ENCODE measurements around the gene APBB2. TPM values are rescaled to one million over a fixed set of nuclear protein-coding genes. Genes with fewer than 3 reads are reported as not detected.

The APBB2 gene
- total and polyA plus RNA-seq, 11 donors: 8.6 to 39.1 (median 26.7) TPM

DNA sequence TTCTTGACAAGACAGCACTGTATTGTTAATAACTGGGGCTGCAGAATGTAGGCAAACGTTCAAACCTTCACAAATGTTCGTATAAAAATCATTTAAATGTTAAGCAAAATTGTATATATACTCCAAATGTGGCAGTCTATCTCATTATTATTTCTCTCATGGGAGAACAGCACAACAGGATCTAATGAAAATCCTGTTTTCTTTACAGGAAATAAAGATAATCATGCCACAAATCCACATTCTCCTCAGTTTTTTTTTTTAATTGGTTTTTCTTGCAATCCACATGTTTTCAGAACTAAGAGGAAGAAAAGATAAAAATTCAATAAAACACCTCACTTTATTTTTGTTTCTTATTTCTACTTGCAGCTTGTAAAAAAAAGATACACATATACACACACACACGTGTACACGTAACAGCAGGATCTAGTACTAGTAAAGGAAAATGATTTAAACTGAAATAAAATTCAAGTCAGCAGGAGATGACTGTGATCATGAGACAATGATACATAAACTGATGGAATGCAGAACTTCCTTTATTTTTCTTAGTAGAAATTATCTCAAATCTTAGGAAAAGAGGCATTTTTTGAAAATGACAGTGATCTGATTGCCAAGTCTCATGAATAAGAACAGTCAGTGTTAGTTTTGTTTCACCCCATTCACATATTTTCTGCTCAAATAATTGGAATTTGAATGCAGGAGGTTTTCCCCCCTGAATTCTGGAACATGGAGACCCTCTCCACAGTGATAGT lies 11.3 kb downstream of the APBB2 start:
- H3K27ac ChIP-seq: peak overlapping the region in 9 of 12 donors; percentile 8 to 74 (median 45)
- no peaks in the 10 kb centered on the region for H3K36me3 ChIP-seq
- ATAC-seq: no peak
- no peaks in the 10 kb centered on the region for H3K9me3 ChIP-seq
- no peaks in the 10 kb centered on the region for H3K27me3 ChIP-seq
- H3K4me1 ChIP-seq: peaks cover 0 to 96% (median 50%) of the 10 kb centered on the region in 12 donors
- TF ChIP-seq POLR2A (IDR thresholded peaks at IDR 0.05): no peak
- TF ChIP-seq, protein P1, sequence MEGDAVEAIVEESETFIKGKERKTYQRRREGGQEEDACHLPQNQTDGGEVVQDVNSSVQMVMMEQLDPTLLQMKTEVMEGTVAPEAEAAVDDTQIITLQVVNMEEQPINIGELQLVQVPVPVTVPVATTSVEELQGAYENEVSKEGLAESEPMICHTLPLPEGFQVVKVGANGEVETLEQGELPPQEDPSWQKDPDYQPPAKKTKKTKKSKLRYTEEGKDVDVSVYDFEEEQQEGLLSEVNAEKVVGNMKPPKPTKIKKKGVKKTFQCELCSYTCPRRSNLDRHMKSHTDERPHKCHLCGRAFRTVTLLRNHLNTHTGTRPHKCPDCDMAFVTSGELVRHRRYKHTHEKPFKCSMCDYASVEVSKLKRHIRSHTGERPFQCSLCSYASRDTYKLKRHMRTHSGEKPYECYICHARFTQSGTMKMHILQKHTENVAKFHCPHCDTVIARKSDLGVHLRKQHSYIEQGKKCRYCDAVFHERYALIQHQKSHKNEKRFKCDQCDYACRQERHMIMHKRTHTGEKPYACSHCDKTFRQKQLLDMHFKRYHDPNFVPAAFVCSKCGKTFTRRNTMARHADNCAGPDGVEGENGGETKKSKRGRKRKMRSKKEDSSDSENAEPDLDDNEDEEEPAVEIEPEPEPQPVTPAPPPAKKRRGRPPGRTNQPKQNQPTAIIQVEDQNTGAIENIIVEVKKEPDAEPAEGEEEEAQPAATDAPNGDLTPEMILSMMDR (IDR thresholded peaks at IDR 0.05): no peak
- no peak for DNase-seq
- H3K4me3 ChIP-seq: no peak overlapping the region
- WGBS, 4 donors: 51 to 62% (median 55%) methylated on average over 4 of the region's 4 CpGs
- intact Hi-C loops (cut with DNase I): loop anchor here in 1 of 10 donors (5.0 kb wide), 1 partner anchor 61 kb away; no protein-coding TSS in a partner anchor

DNA sequence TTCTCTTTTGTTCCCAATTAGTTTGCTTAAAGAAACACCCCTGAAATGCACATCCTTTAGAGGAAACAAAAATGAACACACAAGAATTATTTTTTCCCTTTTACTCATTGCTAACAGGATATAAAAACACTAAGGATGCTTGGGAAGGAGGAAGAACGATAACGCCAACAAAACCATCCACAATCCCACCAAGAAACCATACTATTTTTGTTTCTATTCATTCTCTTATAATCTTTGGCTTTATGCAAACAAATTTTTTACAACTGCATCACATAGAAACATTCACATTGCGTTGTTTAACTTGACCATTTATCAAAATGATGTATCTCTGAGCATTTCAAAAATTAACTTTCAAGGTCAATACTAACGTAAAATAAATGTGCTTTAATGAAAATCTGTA lies 12.0 kb downstream of the APBB2 start:
- no peaks in the 10 kb centered on the region for H3K27me3 ChIP-seq
- peaks cover 0 to 98% (median 50%) of the 10 kb centered on the region in 12 donors for H3K4me1 ChIP-seq
- H3K9me3 ChIP-seq: no peaks in the 10 kb centered on the region
- DNase-seq: no peak
- TF ChIP-seq POLR2A (IDR thresholded peaks at IDR 0.05): no peak
- TF ChIP-seq, protein P1 (IDR thresholded peaks at IDR 0.05): no peak
- peak overlapping the region in 8 of 12 donors; percentile 4 to 74 (median 38) for H3K27ac ChIP-seq
- intact Hi-C loops (cut with DNase I): loop anchor here in 1 of 10 donors (5.0 kb wide), 1 partner anchor 60 kb away; no protein-coding TSS in a partner anchor
- 47 to 65% (median 55%) methylated on average over 4 of the region's 4 CpGs for WGBS, 4 donors
- no peak overlapping the region for H3K4me3 ChIP-seq
- H3K36me3 ChIP-seq: no peaks in the 10 kb centered on the region
- no peak for ATAC-seq

DNA sequence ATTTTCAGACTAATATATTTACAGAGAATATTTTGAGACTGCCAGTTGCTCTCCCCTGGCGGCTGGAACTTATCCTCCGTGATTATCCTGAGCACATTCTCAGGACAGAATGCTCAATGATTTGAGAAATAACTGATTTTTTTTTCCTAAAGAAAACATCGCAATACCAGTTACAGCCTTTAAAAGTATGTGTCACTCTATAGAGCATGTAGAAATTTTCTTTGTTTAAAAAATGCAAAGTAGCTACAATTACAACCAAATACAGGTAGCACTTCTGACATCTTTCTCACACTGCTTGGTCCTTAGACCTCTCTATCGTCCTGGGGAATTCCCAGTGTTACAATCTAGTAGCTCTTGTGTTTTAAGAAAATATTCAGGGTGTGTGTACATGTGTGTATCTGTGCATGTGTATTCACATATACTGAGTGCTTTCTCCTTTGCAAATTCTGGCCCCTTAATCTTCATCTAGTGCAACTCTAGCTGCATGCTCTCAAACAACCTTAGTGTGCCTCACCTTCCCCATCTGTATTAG lies 13.8 kb downstream of the APBB2 start:
- Histone ChIP-seq H3K27ac (peak overlapping the region in 1 of 12 donors; percentile 46), H3K4me1 (peaks cover 0 to 90% (median 40%) of the 10 kb centered on the region in 12 donors), H3K4me3 (no peak overlapping the region), H3K27me3 (no peaks in the 10 kb centered on the region), H3K9me3 (no peaks in the 10 kb centered on the region), H3K36me3 (no peaks in the 10 kb centered on the region)
- TF ChIP-seq POLR2A (IDR thresholded peaks at IDR 0.05): no peak
- TF ChIP-seq, protein P1 (IDR thresholded peaks at IDR 0.05): no peak
- intact Hi-C loops (cut with DNase I): loop anchor here in 1 of 10 donors (5.0 kb wide), 1 partner anchor 58 kb away; no protein-coding TSS in a partner anchor
- DNase-seq: no peak
- ATAC-seq: no peak
- 74 to 84% (median 79%) methylated on average over 4 of the region's 4 CpGs for WGBS, 4 donors

DNA sequence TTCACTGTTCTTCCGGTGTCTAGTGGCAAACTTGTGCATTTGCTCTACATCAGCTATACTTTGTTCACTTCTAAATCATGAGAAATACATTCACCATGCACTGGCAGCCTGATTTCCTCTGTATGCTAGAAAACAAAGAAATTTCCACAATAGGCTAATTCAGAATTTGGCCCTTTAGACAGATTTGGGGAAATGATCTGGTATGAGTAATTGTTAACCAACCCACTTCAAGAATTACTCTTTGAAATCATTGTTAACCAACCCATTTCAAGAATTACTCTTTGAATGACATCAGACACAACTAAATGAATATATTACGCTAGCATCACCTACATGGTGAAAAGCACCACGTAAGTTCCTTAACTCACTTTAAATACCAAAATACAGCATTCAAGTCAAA lies 14.6 kb downstream of the APBB2 start:
- DNase-seq (no peak), ATAC-seq (no peak)
- H3K27ac ChIP-seq: peak overlapping the region in 1 of 12 donors; percentile 46
- no peaks in the 10 kb centered on the region for H3K9me3 ChIP-seq
- H3K4me1 ChIP-seq: peaks cover 0 to 88% (median 33%) of the 10 kb centered on the region in 12 donors
- TF ChIP-seq, protein P1 (IDR thresholded peaks at IDR 0.05): no peak
- TF ChIP-seq POLR2A (IDR thresholded peaks at IDR 0.05): no peak
- WGBS, 4 donors: 76 to 86% (median 82%) methylated on average over 3 of the region's 3 CpGs
- H3K36me3 ChIP-seq: no peaks in the 10 kb centered on the region
- no peak overlapping the region for H3K4me3 ChIP-seq
- H3K27me3 ChIP-seq: no peaks in the 10 kb centered on the region
- intact Hi-C loops (cut with DNase I): loop anchor here in 2 of 10 donors (5.0 to 10.0 kb wide), 2 partner anchors 55 to 57 kb away; no protein-coding TSS in a partner anchor

Measured in heart left ventricle (tissue), 16 donors.